HCT116 (cell line): ENCODE measurements around the gene RAD50. TPM values are rescaled to one million over a fixed set of nuclear protein-coding genes. Genes with fewer than 3 reads are reported as not detected.

Source experiments
- ATAC-seq: fragments of 200-7000 bp; cut with Tn5 transposase; 2 replicates; pipeline ENCODE4 v1.9.1; 2020; ENCODE audit warnings: mild to moderate bottlenecking, moderate library complexity
- BruUV-seq: library from RNA; stranded (reverse); fragments of 400-500 nt; replicated peaks from 2 replicates; lab custom pipeline; 2021; lab: Mats Ljungman, UMichigan
- CTCF ChIA-PET: fragments of 300-600 bp; sonication (Branson Sonifier 250); formaldehyde crosslinking; loops from one replicate; lab custom pipeline; 2021; ENCODE audit warnings: antibody characterized with exemption; lab: Charles Lee
- POLR2A ChIA-PET: fragments of 300-600, 350-600 bp; sonication (Branson Sonifier 250); formaldehyde crosslinking; loops from one replicate; lab custom pipeline; 2021; ENCODE audit warnings: antibody characterized with exemption; lab: Charles Lee
- RAD21 ChIA-PET, 2 experiments: fragments of 300-600 bp; sonication (Branson Sonifier 250); formaldehyde crosslinking; loops; one replicate each; lab custom pipeline; 2023; ENCODE audit warnings: low total read pairs in 2 of 2; ENCODE audit not compliant: uncharacterized antibody in 2 of 2, unreplicated experiment in 2 of 2, low non-redundant PET in 1 of 2; lab: Charles Lee
- DNase-seq: peaks from one replicate; pipeline ENCODE4 v3.0.0-alpha.2; 2010; ENCODE audit warnings: low read depth, low spot score
- H2AFZ ChIP-seq: fragments of 200-600 bp; shearing (Covaris generic), sonication (generic); 2 replicates; pipeline ENCODE4 v1.6.1; 2017; ENCODE audit warnings: low read depth, mixed run types, mixed read lengths, antibody characterized with exemption, low read length; ENCODE audit not compliant: poor library complexity, severe bottlenecking
- H3K27ac ChIP-seq: 2 replicates; pipeline ENCODE4 v1.5.1; 2012; ENCODE audit warnings: low read depth, low read length
- H3K27me3 ChIP-seq: fragments of 200-600 bp; sonication (generic); 2 replicates; pipeline ENCODE4 v1.6.1; 2016; ENCODE audit warnings: mixed run types, low read length, mixed read lengths; ENCODE audit not compliant: insufficient read depth
- H3K36me3 ChIP-seq, 2 experiments: fragments of 200-500 bp in 1 of 2; fragments of 200-600 bp in 1 of 2; sonication (Bioruptor generic) in 1 of 2; sonication (generic) in 1 of 2; 2 replicates each; pipeline versions ENCODE4 v1.5.1 to v1.6.1; 2014 to 2016; ENCODE audit warnings: low read length in 2 of 2, inconsistent platforms in 1 of 2, mixed read lengths in 1 of 2, mixed run types in 1 of 2; ENCODE audit not compliant: insufficient read depth in 2 of 2, control insufficient read depth in 1 of 2
- H3K4me1 ChIP-seq, 2 experiments: fragments of 200-600 bp in 1 of 2; sonication (generic) in 1 of 2; 2 replicates each; pipeline versions ENCODE4 v1.5.1 to v1.6.1; 2012 to 2017; ENCODE audit warnings: low read length in 2 of 2, inconsistent platforms in 1 of 2, mild to moderate bottlenecking in 1 of 2, mixed read lengths in 1 of 2, mixed run types in 1 of 2, moderate library complexity in 1 of 2; ENCODE audit not compliant: insufficient read depth in 2 of 2, control insufficient read depth in 1 of 2
- H3K4me2 ChIP-seq: fragments of 200-600 bp; sonication (generic); 2 replicates; pipeline ENCODE4 v1.6.1; 2017; ENCODE audit warnings: mixed run types, low read length, mixed read lengths
- H3K4me3 ChIP-seq, 2 experiments: fragments of 200-600 bp in 1 of 2; sonication (generic) in 1 of 2; replicated peaks in 1 of 2; 2 replicates each; pipeline ENCODE4 v1.5.1; 2011 to 2016; ENCODE audit warnings: low read length in 2 of 2, control low read depth in 1 of 2, low read depth in 1 of 2, mild to moderate bottlenecking in 1 of 2, mixed read lengths in 1 of 2, mixed run types in 1 of 2
- H3K79me2 ChIP-seq: fragments of 200-600 bp; sonication (generic); 2 replicates; pipeline ENCODE4 v1.6.1; 2017; ENCODE audit warnings: mild to moderate bottlenecking, mixed run types, low read length, moderate library complexity, mixed read lengths; ENCODE audit not compliant: insufficient read depth
- H3K9ac ChIP-seq: fragments of 200-600 bp; sonication (generic); 2 replicates; pipeline ENCODE4 v1.6.1; 2016; ENCODE audit warnings: low read length, mixed read lengths
- H3K9me2 ChIP-seq: fragments of 200-600 bp; sonication (generic), shearing (Covaris generic); 2 replicates; pipeline ENCODE4 v1.6.1; 2017; ENCODE audit warnings: mixed run types, mild to moderate bottlenecking, moderate library complexity; ENCODE audit not compliant: insufficient read depth
- H3K9me3 ChIP-seq, 2 experiments: fragments of 200-500 bp in 1 of 2; fragments of 200-600 bp in 1 of 2; sonication (Bioruptor generic) in 1 of 2; sonication (generic) in 1 of 2; 2 replicates each; pipeline ENCODE4 v1.6.1; 2014 to 2017; ENCODE audit warnings: low read length in 2 of 2, mixed read lengths in 2 of 2, inconsistent platforms in 1 of 2, low read depth in 1 of 2, mild to moderate bottlenecking in 1 of 2, mixed run types in 1 of 2, moderate library complexity in 1 of 2; ENCODE audit not compliant: control insufficient read depth in 1 of 2, insufficient read depth in 1 of 2
- H4K20me1 ChIP-seq: fragments of 200-600 bp; sonication (generic), shearing (Covaris generic); 2 replicates; pipeline ENCODE4 v1.6.1; 2017; ENCODE audit warnings: mixed run types, mild to moderate bottlenecking, moderate library complexity; ENCODE audit not compliant: insufficient read depth
- CBX3 ChIP-seq: IDR thresholded peaks from 2 replicates; pipeline ENCODE4 v1.6.1; 2012; ENCODE audit warnings: low read depth
- CEBPB ChIP-seq: IDR thresholded peaks from 2 replicates; pipeline ENCODE4 v1.6.1; 2012; ENCODE audit warnings: low read depth
- ELF1 ChIP-seq: IDR thresholded peaks from 2 replicates; pipeline ENCODE4 v1.6.1; 2012; ENCODE audit warnings: low read depth, borderline replicate concordance
- EZH2 ChIP-seq: fragments of 200-600 bp; sonication (generic); IDR thresholded peaks from 2 replicates; pipeline ENCODE4 v1.6.1; 2017; ENCODE audit warnings: antibody characterized with exemption, mixed run types
- EZH2phosphoT487 ChIP-seq: fragments of 200-600 bp; IDR thresholded peaks from 2 replicates; pipeline ENCODE4 v1.6.1; 2018; ENCODE audit warnings: antibody characterized with exemption, borderline replicate concordance
- JUND ChIP-seq: IDR thresholded peaks from 2 replicates; pipeline ENCODE4 v1.6.1; 2012
- RAD21 ChIP-seq: IDR thresholded peaks from 2 replicates; pipeline ENCODE4 v1.6.1; 2012; ENCODE audit warnings: low read depth, mild to moderate bottlenecking
- SIN3A ChIP-seq: IDR thresholded peaks from 2 replicates; pipeline ENCODE4 v1.6.1; 2012; ENCODE audit warnings: low read depth
- SP1 ChIP-seq: IDR thresholded peaks from 2 replicates; pipeline ENCODE4 v1.6.1; 2012; ENCODE audit warnings: low read depth
- SRF ChIP-seq: IDR thresholded peaks from 2 replicates; pipeline ENCODE4 v1.6.1; 2012; ENCODE audit warnings: low read depth
- TCF7L2 ChIP-seq: IDR thresholded peaks from 2 replicates; pipeline ENCODE4 v1.7.0; 2011; ENCODE audit warnings: borderline replicate concordance, inconsistent platforms; ENCODE audit not compliant: insufficient read depth, insufficient read length; ENCODE audit errors: extremely low read depth
- YY1 ChIP-seq: IDR thresholded peaks from 2 replicates; pipeline ENCODE4 v1.6.1; 2011; ENCODE audit warnings: low read length, low read depth, moderate library complexity, mild to moderate bottlenecking; ENCODE audit not compliant: insufficient replicate concordance; ENCODE audit errors: extremely low read depth
- ZNF274 ChIP-seq: fragments of 200-500 bp; sonication (Bioruptor generic); IDR thresholded peaks from 2 replicates; pipeline ENCODE4 v1.6.1; 2014; ENCODE audit warnings: mild to moderate bottlenecking, low read depth, low read length, inconsistent platforms
- intact Hi-C: fragments of 100-400 bp; cut with micrococcal nuclease; formaldehyde crosslinking; loops from 2 replicates; pipeline ENCODE4 v1.10.0; 2022
- total RNA-seq: library from RNA; stranded (reverse); gene quantifications from one replicate; pipeline ENCODE4 v1.2.1, GENCODE V29; 2021; ENCODE audit not compliant: unreplicated experiment
- TF ChIP-seq, protein P1 (sequence below), 3 experiments: fragments of 200-600 bp in 1 of 3; sonication (generic) in 1 of 3; IDR thresholded peaks in 2 of 3; conservative IDR thresholded peaks in 1 of 3; 2 replicates each; pipeline ENCODE4 v1.5.1; 2012 to 2017; ENCODE audit warnings: low read depth in 2 of 3, low read length in 2 of 3, antibody characterized with exemption in 1 of 3, borderline replicate concordance in 1 of 3, control low read depth in 1 of 3, mild to moderate bottlenecking in 1 of 3, mixed read lengths in 1 of 3, mixed run types in 1 of 3, moderate library complexity in 1 of 3; ENCODE audit not compliant: insufficient read depth in 1 of 3
- TF ChIP-seq, protein P2 (sequence below): IDR thresholded peaks from 2 replicates; pipeline ENCODE4 v1.6.1; 2011; ENCODE audit warnings: mild to moderate bottlenecking, low read length, moderate library complexity; ENCODE audit not compliant: insufficient replicate concordance; ENCODE audit errors: extremely low read depth

Gene RAD50
- total RNA-seq, 1 experiment from 2014 or later, result 43.6 TPM

DNA sequence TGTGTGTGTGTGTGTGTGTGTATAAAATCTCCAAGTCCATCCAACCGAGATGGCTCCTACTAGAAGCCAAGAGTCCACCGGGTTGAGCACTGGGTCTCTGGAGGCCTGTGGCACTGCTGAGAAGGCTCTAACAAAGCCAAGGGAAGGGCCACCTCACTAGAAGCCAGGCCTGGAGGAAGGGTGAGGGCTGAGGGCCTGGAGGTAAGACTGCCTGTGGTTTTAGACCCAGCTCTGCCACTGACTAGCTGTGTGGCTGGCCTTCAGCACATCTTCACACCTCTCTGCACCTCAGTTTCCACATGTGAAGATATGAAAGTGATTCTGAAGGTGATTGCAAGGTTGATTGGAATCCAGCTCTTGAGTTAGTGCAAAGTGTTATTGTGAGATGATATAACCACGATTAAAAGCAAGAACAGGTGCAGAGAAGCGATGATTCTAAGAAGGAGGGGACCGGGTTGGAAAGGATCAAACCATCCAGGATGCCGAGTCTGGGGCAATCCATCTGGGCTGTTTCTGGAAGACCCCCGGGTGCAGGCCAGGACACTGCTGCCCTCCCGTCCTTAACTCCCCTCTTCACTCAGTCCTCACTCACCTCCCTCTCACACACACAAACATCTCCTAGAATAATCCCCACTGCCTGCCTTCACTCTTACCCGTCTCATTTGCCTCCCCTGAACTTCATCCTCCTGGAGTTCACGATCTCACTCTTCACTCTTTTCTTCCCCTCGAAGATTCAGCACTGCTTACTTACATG is 119.3 kb downstream of the RAD50 start:
- H3K27me3 ChIP-seq, result no peaks in the 10 kb centered on the region
- DNase-seq (no peak), ATAC-seq (no peak)
- no peak overlapping the region for H3K27ac ChIP-seq
- no peaks in the 10 kb centered on the region for H3K9me3 ChIP-seq
- BruUV-seq, result no TSS peak
- peaks cover 24 to 34% of the 10 kb centered on the region in 2 experiments for H3K4me1 ChIP-seq
- ChIA-PET CTCF (interaction anchor here (1.2 to 1.8 kb wide), 3 partner anchors 14 to 170 kb away, joined by 3 to 10 read pairs (median 4); no protein-coding TSS in a partner anchor), POLR2A (interaction anchor here (1.3 kb wide), 1 partner anchor 18 kb away, joined by 3 read pairs; no protein-coding TSS in a partner anchor), RAD21 (no interaction called here)
- H3K36me3 ChIP-seq, result no peaks in the 10 kb centered on the region
- intact Hi-C loops, result loop anchor here (5.0 to 10.0 kb wide), 2 partner anchors 151 to 289 kb away; no protein-coding TSS in a partner anchor
- no peak overlapping the region for H3K4me3 ChIP-seq
- H2AFZ ChIP-seq, result no peak overlapping the region
- no peaks in the 10 kb centered on the region for H3K9me2 ChIP-seq
- H3K9ac ChIP-seq, result no peak overlapping the region
- H3K79me2 ChIP-seq, result no peaks in the 10 kb centered on the region
- H3K4me2 ChIP-seq, result no peak overlapping the region
- no peaks in the 10 kb centered on the region for H4K20me1 ChIP-seq
- no peak for TF ChIP-seq SP1
- TF ChIP-seq ELF1, result no peak
- TF ChIP-seq SRF, result no peak
- TF ChIP-seq YY1, result no peak
- TF ChIP-seq JUND, result no peak
- TF ChIP-seq, protein P1, sequence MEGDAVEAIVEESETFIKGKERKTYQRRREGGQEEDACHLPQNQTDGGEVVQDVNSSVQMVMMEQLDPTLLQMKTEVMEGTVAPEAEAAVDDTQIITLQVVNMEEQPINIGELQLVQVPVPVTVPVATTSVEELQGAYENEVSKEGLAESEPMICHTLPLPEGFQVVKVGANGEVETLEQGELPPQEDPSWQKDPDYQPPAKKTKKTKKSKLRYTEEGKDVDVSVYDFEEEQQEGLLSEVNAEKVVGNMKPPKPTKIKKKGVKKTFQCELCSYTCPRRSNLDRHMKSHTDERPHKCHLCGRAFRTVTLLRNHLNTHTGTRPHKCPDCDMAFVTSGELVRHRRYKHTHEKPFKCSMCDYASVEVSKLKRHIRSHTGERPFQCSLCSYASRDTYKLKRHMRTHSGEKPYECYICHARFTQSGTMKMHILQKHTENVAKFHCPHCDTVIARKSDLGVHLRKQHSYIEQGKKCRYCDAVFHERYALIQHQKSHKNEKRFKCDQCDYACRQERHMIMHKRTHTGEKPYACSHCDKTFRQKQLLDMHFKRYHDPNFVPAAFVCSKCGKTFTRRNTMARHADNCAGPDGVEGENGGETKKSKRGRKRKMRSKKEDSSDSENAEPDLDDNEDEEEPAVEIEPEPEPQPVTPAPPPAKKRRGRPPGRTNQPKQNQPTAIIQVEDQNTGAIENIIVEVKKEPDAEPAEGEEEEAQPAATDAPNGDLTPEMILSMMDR (IDR thresholded peaks at IDR 0.05 in 2 of 3, conservative IDR thresholded peaks at IDR 0.05 in 1 of 3; ENCODE audit: borderline replicate concordance in 1 of 3, insufficient read depth in 1 of 3, low read depth in 2 of 3, low read length in 2 of 3), result no peak
- no peak for TF ChIP-seq RAD21
- TF ChIP-seq ZNF274, result no peak
- no peak for TF ChIP-seq EZH2
- TF ChIP-seq SIN3A, result no peak
- TF ChIP-seq CEBPB, result no peak
- TF ChIP-seq EZH2phosphoT487, result no peak
- TF ChIP-seq, protein P2, sequence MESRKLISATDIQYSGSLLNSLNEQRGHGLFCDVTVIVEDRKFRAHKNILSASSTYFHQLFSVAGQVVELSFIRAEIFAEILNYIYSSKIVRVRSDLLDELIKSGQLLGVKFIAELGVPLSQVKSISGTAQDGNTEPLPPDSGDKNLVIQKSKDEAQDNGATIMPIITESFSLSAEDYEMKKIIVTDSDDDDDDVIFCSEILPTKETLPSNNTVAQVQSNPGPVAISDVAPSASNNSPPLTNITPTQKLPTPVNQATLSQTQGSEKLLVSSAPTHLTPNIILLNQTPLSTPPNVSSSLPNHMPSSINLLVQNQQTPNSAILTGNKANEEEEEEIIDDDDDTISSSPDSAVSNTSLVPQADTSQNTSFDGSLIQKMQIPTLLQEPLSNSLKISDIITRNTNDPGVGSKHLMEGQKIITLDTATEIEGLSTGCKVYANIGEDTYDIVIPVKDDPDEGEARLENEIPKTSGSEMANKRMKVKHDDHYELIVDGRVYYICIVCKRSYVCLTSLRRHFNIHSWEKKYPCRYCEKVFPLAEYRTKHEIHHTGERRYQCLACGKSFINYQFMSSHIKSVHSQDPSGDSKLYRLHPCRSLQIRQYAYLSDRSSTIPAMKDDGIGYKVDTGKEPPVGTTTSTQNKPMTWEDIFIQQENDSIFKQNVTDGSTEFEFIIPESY, result no peak
- no peak for TF ChIP-seq CBX3
- TF ChIP-seq TCF7L2, result no peak
